ENCODE measurements around the gene NR2C2. TPM values are rescaled to one million over a fixed set of nuclear protein-coding genes. Genes with fewer than 3 reads are reported as not detected.

The NR2C2 gene
- total and polyA plus RNA-seq, 12 donors: 6.4 to 42.2 (median 26.6) TPM

GRCh38 chr3:14980689-14981088 is 33.3 kb downstream of the NR2C2 start:
- intact Hi-C loops (cut with DNase I): no loop called here
- Histone ChIP-seq H3K9me3 (replicated peaks in 1 of 3) (peaks cover 0 to 4% (median 0%) of the 10 kb centered on the region in 3 donors), H3K4me3 (no peak overlapping the region), H3K4me1 (replicated peaks in 1 of 2) (peaks cover 0 to 37% of the 10 kb centered on the region in 2 donors), H3K27me3 (no peaks in the 10 kb centered on the region), H3K27ac (no peak overlapping the region), H3K36me3 (replicated peaks in 1 of 2) (no peaks in the 10 kb centered on the region)
- DNase-seq: no peak
- no peak for TF ChIP-seq POLR2A (IDR thresholded peaks at IDR 0.05)
- no peak for TF ChIP-seq CTCF (IDR thresholded peaks at IDR 0.05)
- 81 to 86% (median 84%) methylated on average over 4 of the region's 4 CpGs for WGBS, 4 donors

- 97 to 98% (median 98%) methylated on average over 3 of the region's 3 CpGs for WGBS, 4 donors
- no peaks in the 10 kb centered on the region for H3K27me3 ChIP-seq
- TF ChIP-seq POLR2A (IDR thresholded peaks at IDR 0.05) (no peak), CTCF (IDR thresholded peaks at IDR 0.05) (no peak)
- peaks cover 0 to 4% (median 0%) of the 10 kb centered on the region in 3 donors for H3K9me3 ChIP-seq (replicated peaks in 1 of 3)
- DNase-seq: no peak
- H3K36me3 ChIP-seq (replicated peaks in 1 of 2): no peaks in the 10 kb centered on the region
- H3K27ac ChIP-seq: no peak overlapping the region
- intact Hi-C loops (cut with DNase I): no loop called here
- H3K4me1 ChIP-seq (replicated peaks in 1 of 2): peaks cover 0 to 24% of the 10 kb centered on the region in 2 donors
- no peak overlapping the region for H3K4me3 ChIP-seq
These were observed 37.3 kb downstream of the NR2C2 start for GRCh38 chr3:14984581-14985113.

GRCh38 chr3:14988988-14989394 is 41.6 kb downstream of the NR2C2 start:
- Histone ChIP-seq H3K4me3 (no peak overlapping the region), H3K4me1 (replicated peaks in 1 of 2) (peaks cover 10 to 45% of the 10 kb centered on the region in 2 donors), H3K36me3 (replicated peaks in 1 of 2) (no peaks in the 10 kb centered on the region), H3K9me3 (replicated peaks in 1 of 3) (peaks cover 0 to 4% (median 0%) of the 10 kb centered on the region in 3 donors), H3K27ac (no peak overlapping the region), H3K27me3 (no peaks in the 10 kb centered on the region)
- TF ChIP-seq CTCF (IDR thresholded peaks at IDR 0.05) (no peak), POLR2A (IDR thresholded peaks at IDR 0.05) (no peak)
- 92 to 97% (median 94%) methylated on average over 3 of the region's 3 CpGs for WGBS, 4 donors
- no peak for DNase-seq
- intact Hi-C loops (cut with DNase I): no loop called here

GRCh38 chr3:14989943-14990779 is 42.8 kb downstream of the NR2C2 start:
- peaks cover 10 to 43% of the 10 kb centered on the region in 2 donors for H3K4me1 ChIP-seq (replicated peaks in 1 of 2)
- TF ChIP-seq POLR2A (IDR thresholded peaks at IDR 0.05): no peak
- TF ChIP-seq CTCF (IDR thresholded peaks at IDR 0.05): no peak
- DNase-seq: peak in 6 of 7 donors; percentile 29 to 78 (median 56)
- 21 to 32% (median 24%) methylated on average over 3 of the region's 3 CpGs for WGBS, 4 donors
- intact Hi-C loops (cut with DNase I): no loop called here
- no peaks in the 10 kb centered on the region for H3K9me3 ChIP-seq (replicated peaks in 1 of 3)
- H3K27ac ChIP-seq: peak overlapping the region in 2 of 5 donors; percentile 27 to 38
- H3K4me3 ChIP-seq: no peak overlapping the region
- H3K36me3 ChIP-seq (replicated peaks in 1 of 2): no peaks in the 10 kb centered on the region
- no peaks in the 10 kb centered on the region for H3K27me3 ChIP-seq
